B cell (primary cell): ENCODE measurements around the gene PTPN21.

Experiments used
- EZH2 ChIP-seq: IDR thresholded peaks from 2 replicates; pipeline ENCODE4 v1.6.1; 2012; ENCODE audit warnings: borderline replicate concordance, low read depth, mild to moderate bottlenecking, moderate library complexity, low read length; ENCODE audit not compliant: insufficient read depth, poor library complexity, severe bottlenecking
- TF ChIP-seq, protein P1 (sequence below): fragments of 200-600 bp; IDR thresholded peaks from one replicate; pipeline ENCODE4 v1.8.0; 2022; ENCODE audit warnings: antibody characterized with exemption, mild to moderate bottlenecking

GRCh38 chr14:88515499-88516221 is 39.1 kb downstream of the PTPN21 start:
- TF ChIP-seq, protein P1, sequence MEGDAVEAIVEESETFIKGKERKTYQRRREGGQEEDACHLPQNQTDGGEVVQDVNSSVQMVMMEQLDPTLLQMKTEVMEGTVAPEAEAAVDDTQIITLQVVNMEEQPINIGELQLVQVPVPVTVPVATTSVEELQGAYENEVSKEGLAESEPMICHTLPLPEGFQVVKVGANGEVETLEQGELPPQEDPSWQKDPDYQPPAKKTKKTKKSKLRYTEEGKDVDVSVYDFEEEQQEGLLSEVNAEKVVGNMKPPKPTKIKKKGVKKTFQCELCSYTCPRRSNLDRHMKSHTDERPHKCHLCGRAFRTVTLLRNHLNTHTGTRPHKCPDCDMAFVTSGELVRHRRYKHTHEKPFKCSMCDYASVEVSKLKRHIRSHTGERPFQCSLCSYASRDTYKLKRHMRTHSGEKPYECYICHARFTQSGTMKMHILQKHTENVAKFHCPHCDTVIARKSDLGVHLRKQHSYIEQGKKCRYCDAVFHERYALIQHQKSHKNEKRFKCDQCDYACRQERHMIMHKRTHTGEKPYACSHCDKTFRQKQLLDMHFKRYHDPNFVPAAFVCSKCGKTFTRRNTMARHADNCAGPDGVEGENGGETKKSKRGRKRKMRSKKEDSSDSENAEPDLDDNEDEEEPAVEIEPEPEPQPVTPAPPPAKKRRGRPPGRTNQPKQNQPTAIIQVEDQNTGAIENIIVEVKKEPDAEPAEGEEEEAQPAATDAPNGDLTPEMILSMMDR: no peak
- no peak for TF ChIP-seq EZH2
